Smooth muscle cell (in vitro differentiated cells): ENCODE measurements around the gene BRD3. TPM values are rescaled to one million over a fixed set of nuclear protein-coding genes. Genes with fewer than 3 reads are reported as not detected.

Experiments
- DNase-seq: peaks from one replicate; lab custom pipeline; 2025; ENCODE audit not compliant: unreplicated experiment; lab: John Stamatoyannopoulos, UW
- H2AFZ ChIP-seq: fragments of 200-600 bp; sonication (generic); 2 replicates; pipeline ENCODE4 v1.6.0; 2016; ENCODE audit warnings: antibody characterized with exemption, low read depth, mild to moderate bottlenecking
- H3F3A ChIP-seq: fragments of 200-600 bp; sonication (generic); 2 replicates; pipeline ENCODE4 v1.6.0; 2017; ENCODE audit warnings: antibody characterized with exemption, low read depth
- H3K27ac ChIP-seq: fragments of 200-600 bp; sonication (generic); 2 replicates; pipeline ENCODE4 v1.5.1; 2016; ENCODE audit warnings: low read depth, mild to moderate bottlenecking
- H3K27me3 ChIP-seq: fragments of 200-600 bp; sonication (generic); 2 replicates; pipeline ENCODE4 v1.6.1; 2016; ENCODE audit warnings: low read depth, mild to moderate bottlenecking
- H3K36me3 ChIP-seq: fragments of 200-600 bp; sonication (generic); 2 replicates; pipeline ENCODE4 v1.5.1; 2016; ENCODE audit warnings: low read depth
- H3K4me1 ChIP-seq: fragments of 200-600 bp; sonication (generic); 2 replicates; pipeline ENCODE4 v1.5.1; 2016; ENCODE audit warnings: low read depth
- H3K4me2 ChIP-seq: fragments of 200-600 bp; sonication (generic); 2 replicates; pipeline ENCODE4 v1.6.0; 2016; ENCODE audit warnings: mild to moderate bottlenecking
- H3K4me3 ChIP-seq: fragments of 200-600 bp; sonication (generic); 2 replicates; pipeline ENCODE4 v1.5.1; 2016; ENCODE audit warnings: mild to moderate bottlenecking
- H3K79me2 ChIP-seq: fragments of 200-600 bp; sonication (generic); 2 replicates; pipeline ENCODE4 v1.6.0; 2016; ENCODE audit warnings: low read depth, mild to moderate bottlenecking
- H3K9ac ChIP-seq: fragments of 200-600 bp; sonication (generic); 2 replicates; pipeline ENCODE4 v1.6.0; 2016; ENCODE audit warnings: low read depth
- H3K9me3 ChIP-seq: fragments of 200-600 bp; sonication (generic); replicated peaks from 2 replicates; pipeline ENCODE4 v1.5.1; 2016; ENCODE audit warnings: low read depth
- H4K20me1 ChIP-seq: fragments of 200-600 bp; sonication (generic); 2 replicates; pipeline ENCODE4 v1.6.0; 2016; ENCODE audit warnings: low read depth
- CTCF ChIP-seq: fragments of 200-600 bp; sonication (generic); IDR thresholded peaks from 2 replicates; pipeline ENCODE4 v1.5.1; 2017; ENCODE audit warnings: borderline replicate concordance, mild to moderate bottlenecking, antibody characterized with exemption; ENCODE audit not compliant: insufficient read depth, poor library complexity, severe bottlenecking
- WGBS: methylation state at CpG from one replicate; pipeline ENCODE4 v1.1.7; 2016; ENCODE audit warnings: low lambda C conversion rate; 5-methylcytosine and 5-hydroxymethylcytosine counted together
- polyA plus RNA-seq: library from polyadenylated mRNA; unstranded; fragments of >200 nt; fragmentation: Nextera tagmentation; extraction: Ambion mirVana; gene quantifications from 2 replicates; pipeline ENCODE4 v1.2.1, GENCODE V29; 2016
- total RNA-seq: library from RNA; depleted of rRNA; stranded (reverse); fragments of >200 nt; gene quantifications from 2 replicates; pipeline ENCODE4 v1.2.3, GENCODE V29; 2014

Gene BRD3
- total and polyA plus RNA-seq, 2 experiments from 2014 or later: 9.2 to 34.1 TPM

GRCh38 chr9:133981589-133981957 is 86.3 kb downstream of the BRD3 start:
- 96% methylated on average over 14 of the region's 14 CpGs for WGBS
- Histone ChIP-seq H3K9ac (no peak overlapping the region), H3K9me3 (no peaks in the 10 kb centered on the region)

GRCh38 chr9:133980864-133981588 is 86.8 kb downstream of the BRD3 start:
- Histone ChIP-seq H3F3A (no peaks in the 10 kb centered on the region), H3K36me3 (no peaks in the 10 kb centered on the region)
- no peak for DNase-seq

More at GRCh38 chr9:133981589-133981957, 86.3 kb downstream of the BRD3 start:
- H3K4me1 ChIP-seq: peaks cover 16% of the 10 kb centered on the region
- peaks cover 100% of the 10 kb centered on the region for H4K20me1 ChIP-seq
- no peaks in the 10 kb centered on the region for H3K27me3 ChIP-seq
- no peak overlapping the region for H3K27ac ChIP-seq
- H3K4me2 ChIP-seq: no peak overlapping the region
- no peak for TF ChIP-seq CTCF
- no peaks in the 10 kb centered on the region for H3F3A ChIP-seq
- no peak overlapping the region for H2AFZ ChIP-seq
- H3K4me3 ChIP-seq: no peak overlapping the region
- no peaks in the 10 kb centered on the region for H3K36me3 ChIP-seq
- DNase-seq: no peak
- H3K79me2 ChIP-seq: peaks cover 100% of the 10 kb centered on the region

More at GRCh38 chr9:133980864-133981588, 86.8 kb downstream of the BRD3 start:
- H3K9me3 ChIP-seq: no peaks in the 10 kb centered on the region
- H3K4me2 ChIP-seq: no peak overlapping the region
- H3K79me2 ChIP-seq: peaks cover 100% of the 10 kb centered on the region
- H3K9ac ChIP-seq: no peak overlapping the region
- peaks cover 100% of the 10 kb centered on the region for H4K20me1 ChIP-seq
- no peak overlapping the region for H3K4me3 ChIP-seq
- H3K4me1 ChIP-seq: peaks cover 16% of the 10 kb centered on the region
- H3K27me3 ChIP-seq: no peaks in the 10 kb centered on the region
- H2AFZ ChIP-seq: no peak overlapping the region
- WGBS: 94% methylated on average over 25 of the region's 25 CpGs
- H3K27ac ChIP-seq: no peak overlapping the region
- TF ChIP-seq CTCF: no peak

Other genes starting within 250 kb of the BRD3 start
- 26.2 and 27.4 TPM in 2 replicates for gene VAV2, start 75.7 kb downstream of the BRD3 start, total RNA-seq
- gene VAV2, start 75.7 kb downstream of the BRD3 start, polyA plus RNA-seq: 35.3 and 59.4 TPM in 2 replicates
- 10.9 and 16.1 TPM in 2 replicates for gene BRD3OS, start 42.5 kb downstream of the BRD3 start, total RNA-seq
- gene BRD3OS, start 42.5 kb downstream of the BRD3 start, polyA plus RNA-seq: 16.0 and 17.8 TPM in 2 replicates
- 8.9 and 9.8 TPM in 2 replicates for gene WDR5, start 68.1 kb upstream of the BRD3 start, total RNA-seq
- 15.7 and 16.3 TPM in 2 replicates for gene WDR5, start 68.1 kb upstream of the BRD3 start, polyA plus RNA-seq
- gene RNU6ATAC, start 96.5 kb upstream of the BRD3 start, total RNA-seq: not detected in 2 replicates
- not detected in 2 replicates for gene RNU6ATAC, start 96.5 kb upstream of the BRD3 start, polyA plus RNA-seq